Naive B cell (primary cell): ENCODE measurements around the gene WDR64. TPM values are rescaled to one million over a fixed set of nuclear protein-coding genes. Genes with fewer than 3 reads are reported as not detected.
A peak's percentile ranks its signal among the peaks of the same experiment; 100 is the strongest.

Experiments
- ATAC-seq, 2 donors: fragments of 150-1000 bp; cut with Tn5 transposase; 2 replicates each; pipeline ENCODE4 v1.10.0; 2021; ENCODE audit warnings: low read depth in 2 of 2, mild to moderate bottlenecking in 2 of 2, moderate library complexity in 2 of 2
- DNase-seq: peaks from one replicate; pipeline ENCODE4 v3.0.0; 2022
- H3K27ac Mint-ChIP-seq, 6 donors: one replicate each; pipeline ENCODE4 v1.8.0; 2020 to 2022; ENCODE audit warnings: mild to moderate bottlenecking in 6 of 6, mixed read lengths in 6 of 6, moderate library complexity in 5 of 6, inconsistent platforms in 2 of 6
- H3K27me3 Mint-ChIP-seq, 3 donors: one replicate each; pipeline ENCODE4 v1.8.0; 2021 to 2022; ENCODE audit warnings: mixed read lengths in 3 of 3, mild to moderate bottlenecking in 1 of 3
- H3K36me3 Mint-ChIP-seq, 2 donors: one replicate each; pipeline ENCODE4 v1.8.0; 2020 to 2022; ENCODE audit warnings: mixed read lengths in 2 of 2, inconsistent platforms in 1 of 2, mild to moderate bottlenecking in 1 of 2
- H3K4me1 Mint-ChIP-seq, 3 donors: one replicate each; pipeline ENCODE4 v1.8.0; 2020 to 2022; ENCODE audit warnings: mixed read lengths in 3 of 3, inconsistent platforms in 1 of 3, mild to moderate bottlenecking in 1 of 3, moderate library complexity in 1 of 3
- H3K4me3 Mint-ChIP-seq, 8 donors: one replicate each; pipeline ENCODE4 v1.8.0; 2020 to 2022; ENCODE audit warnings: mild to moderate bottlenecking in 8 of 8, mixed read lengths in 8 of 8, moderate library complexity in 8 of 8, inconsistent platforms in 2 of 8
- H3K9me3 Mint-ChIP-seq, 7 donors: one replicate each; pipeline ENCODE4 v1.8.0; 2020 to 2022; ENCODE audit warnings: mixed read lengths in 7 of 7, mild to moderate bottlenecking in 5 of 7, inconsistent platforms in 2 of 7, moderate library complexity in 1 of 7
- polyA plus RNA-seq, 6 donors: library from polyadenylated mRNA; unstranded; fragments of 300-500 nt; fragmentation: Illumina TruSeq; gene quantifications; one replicate each; pipeline ENCODE4 v1.2.3, GENCODE V29; 2021; ENCODE audit warnings: low read depth in 6 of 6

WDR64 gene
- polyA plus RNA-seq, 6 donors from 2014 or later, result 0.14 to 0.41 TPM; not detected in 4

DNA sequence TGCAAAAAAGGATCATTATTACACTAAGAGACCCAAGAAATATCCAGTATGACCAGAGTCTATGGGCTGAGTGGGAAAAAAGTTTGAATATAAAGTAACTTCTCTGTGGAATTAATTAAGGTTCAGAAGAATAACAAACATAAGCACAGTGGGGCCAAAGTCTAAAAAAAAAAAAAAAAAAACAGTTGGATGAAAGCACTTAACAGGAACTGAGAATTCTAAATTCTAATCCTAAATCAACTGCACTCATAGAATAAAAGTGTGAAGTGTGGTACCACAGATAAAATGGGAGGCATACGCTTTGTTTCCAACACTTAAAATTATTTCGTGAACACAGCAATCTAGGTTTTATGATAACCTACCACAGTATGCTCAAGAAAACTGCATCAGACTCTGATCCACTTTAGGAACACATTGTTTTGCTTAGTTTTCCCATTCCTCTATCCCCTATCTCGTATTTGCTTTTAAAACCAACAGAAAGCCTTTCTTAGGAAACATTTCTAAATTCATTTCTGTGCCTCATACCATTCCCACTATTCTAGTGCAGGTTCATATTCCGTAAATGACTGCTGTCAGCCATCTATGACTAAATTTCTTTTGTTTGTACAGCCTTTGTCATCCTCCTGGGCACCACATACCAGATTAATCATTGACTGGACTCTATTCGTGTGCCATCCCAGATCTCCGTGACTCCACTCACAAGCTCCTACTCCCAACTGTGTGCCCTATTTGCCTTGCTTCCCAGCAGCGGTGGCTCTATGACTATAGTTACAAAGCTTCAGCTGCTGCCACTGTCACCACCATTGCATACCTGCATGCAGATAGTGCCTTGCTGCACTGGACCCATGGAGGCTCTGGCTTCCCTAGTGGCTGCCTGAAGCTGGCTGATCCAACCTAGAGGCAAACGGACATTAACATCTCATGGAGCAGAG, 36.8 kb upstream of the WDR64 start:
- Mint-ChIP-seq H3K27ac (peak overlapping the region in 2 of 6 donors; percentile 38 to 70), H3K9me3 (no peaks in the 10 kb centered on the region), H3K4me1 (peaks cover 12 to 25% (median 22%) of the 10 kb centered on the region in 3 donors), H3K27me3 (no peaks in the 10 kb centered on the region), H3K4me3 (no peak overlapping the region), H3K36me3 (no peaks in the 10 kb centered on the region)
- ATAC-seq, result no peak
- no peak for DNase-seq

DNA sequence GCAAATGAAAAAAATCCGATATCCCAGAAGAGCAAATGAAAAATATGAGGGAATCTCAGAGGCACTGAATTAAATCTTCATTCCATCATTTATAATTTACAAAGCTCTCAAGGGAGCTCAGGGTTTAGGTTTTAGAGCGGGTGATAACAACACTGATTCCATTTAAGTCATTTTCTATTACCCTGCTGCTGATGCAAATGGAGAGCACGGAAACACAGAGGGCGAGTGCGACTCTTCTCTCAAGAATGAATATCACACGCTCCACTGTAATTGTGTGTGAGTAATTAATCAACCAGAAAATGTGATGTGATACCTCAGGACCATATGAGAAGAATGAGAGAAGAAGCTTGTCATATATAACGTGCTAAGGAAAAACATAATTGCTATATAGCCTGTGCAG, 34.7 kb upstream of the WDR64 start:
- DNase-seq (no peak), ATAC-seq (no peak)
- Mint-ChIP-seq H3K4me3 (no peak overlapping the region), H3K9me3 (no peaks in the 10 kb centered on the region), H3K4me1 (peaks cover 19 to 34% (median 25%) of the 10 kb centered on the region in 3 donors), H3K36me3 (peaks cover 0 to 7% of the 10 kb centered on the region in 2 donors), H3K27me3 (no peaks in the 10 kb centered on the region), H3K27ac (no peak overlapping the region)

DNA sequence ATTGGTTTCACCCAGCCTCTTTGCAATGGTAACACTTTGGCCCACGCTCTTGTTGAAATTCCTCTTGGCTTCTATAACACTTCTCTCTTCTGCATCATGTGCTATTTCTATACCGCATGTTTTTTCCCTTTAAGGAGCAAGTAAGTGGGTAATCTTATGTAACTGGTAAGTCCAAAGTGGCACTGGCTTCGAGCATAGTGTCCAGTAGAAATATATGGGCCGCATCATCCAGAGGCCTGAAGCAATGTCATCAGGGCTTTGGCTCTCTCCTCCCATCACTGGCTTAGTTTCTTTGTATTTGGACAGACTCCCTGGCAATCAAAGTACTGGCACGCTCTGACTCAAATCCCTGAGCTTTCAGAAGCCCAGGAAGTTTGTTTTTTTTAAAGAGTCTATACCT, 29.4 kb upstream of the WDR64 start:
- ATAC-seq (no peak), DNase-seq (no peak)
- Mint-ChIP-seq H3K27me3 (no peaks in the 10 kb centered on the region), H3K4me3 (no peak overlapping the region), H3K9me3 (no peaks in the 10 kb centered on the region), H3K4me1 (peaks cover 12 to 37% (median 26%) of the 10 kb centered on the region in 3 donors), H3K36me3 (peaks cover 0 to 7% of the 10 kb centered on the region in 2 donors), H3K27ac (peak overlapping the region in 4 of 6 donors; percentile 5 to 27 (median 20))

DNA sequence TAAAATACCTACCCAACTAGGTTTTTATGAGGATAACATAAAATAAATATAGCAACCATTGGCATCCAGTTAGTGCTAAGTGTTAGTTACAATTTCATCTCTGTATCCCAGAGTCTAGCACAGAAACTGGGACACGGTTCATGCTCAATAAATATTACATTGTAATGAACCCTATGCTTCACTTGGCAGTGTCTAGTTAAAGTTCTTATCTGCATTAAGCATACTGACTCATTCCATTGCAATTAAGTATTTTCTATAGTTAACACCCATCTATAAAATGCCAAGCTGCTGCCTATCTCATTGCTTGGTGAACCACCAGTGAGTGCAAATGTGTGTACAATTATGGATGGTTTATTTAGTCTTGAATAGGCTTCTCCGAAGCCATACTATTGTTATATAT, 27.1 kb upstream of the WDR64 start:
- Mint-ChIP-seq H3K36me3 (peaks cover 0 to 7% of the 10 kb centered on the region in 2 donors), H3K27me3 (no peaks in the 10 kb centered on the region), H3K4me1 (peaks cover 28 to 42% (median 35%) of the 10 kb centered on the region in 3 donors), H3K4me3 (no peak overlapping the region), H3K27ac (peak overlapping the region in 1 of 6 donors; percentile 49), H3K9me3 (no peaks in the 10 kb centered on the region)
- ATAC-seq (no peak), DNase-seq (no peak)

DNA sequence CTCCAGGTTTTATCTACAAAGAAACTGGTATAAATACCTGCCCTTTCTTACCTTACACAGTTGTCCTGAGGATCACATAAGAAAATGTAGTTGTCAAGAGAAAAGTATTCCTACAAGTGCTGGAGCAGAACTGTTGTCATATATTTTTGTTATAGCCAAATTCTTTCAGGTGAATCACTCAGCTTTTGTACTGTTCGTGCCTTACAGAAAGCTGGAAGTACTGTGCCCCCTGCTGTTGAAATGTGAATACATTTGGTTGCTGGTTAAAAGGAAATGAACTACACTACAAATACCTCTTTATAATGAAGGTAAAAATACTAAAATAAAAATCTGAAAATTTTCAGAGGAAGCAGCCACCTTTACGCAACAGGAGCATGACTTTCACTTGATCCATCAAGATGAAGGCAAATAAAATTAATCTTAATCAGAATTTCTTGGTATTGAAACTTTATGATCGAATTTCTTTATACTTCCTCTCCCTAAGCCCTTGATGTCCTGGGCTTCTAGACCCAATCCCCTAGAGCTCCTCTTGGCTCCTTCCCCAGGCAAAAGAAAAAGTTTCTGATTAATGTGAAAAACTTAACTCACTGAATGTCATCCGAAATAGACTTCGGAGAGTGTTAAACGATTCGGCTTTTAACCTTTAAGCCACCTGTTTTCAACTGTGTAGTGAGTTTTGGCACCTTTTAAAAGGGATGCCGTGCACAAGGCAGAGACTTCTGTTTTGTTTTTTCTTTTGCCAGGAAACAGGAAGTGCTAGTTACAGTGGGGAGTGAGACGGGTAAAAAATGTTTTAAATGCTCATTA, 24.4 kb upstream of the WDR64 start:
- ATAC-seq (peak; percentile 84 to 85), DNase-seq (peak; percentile 55)
- Mint-ChIP-seq H3K4me1 (peaks cover 30 to 48% (median 41%) of the 10 kb centered on the region in 3 donors), H3K9me3 (no peaks in the 10 kb centered on the region), H3K36me3 (peaks cover 8 to 11% of the 10 kb centered on the region in 2 donors), H3K4me3 (peak overlapping the region; percentile 62 to 86 (median 79)), H3K27ac (peak overlapping the region; percentile 92 to 96 (median 94)), H3K27me3 (no peaks in the 10 kb centered on the region)

DNA sequence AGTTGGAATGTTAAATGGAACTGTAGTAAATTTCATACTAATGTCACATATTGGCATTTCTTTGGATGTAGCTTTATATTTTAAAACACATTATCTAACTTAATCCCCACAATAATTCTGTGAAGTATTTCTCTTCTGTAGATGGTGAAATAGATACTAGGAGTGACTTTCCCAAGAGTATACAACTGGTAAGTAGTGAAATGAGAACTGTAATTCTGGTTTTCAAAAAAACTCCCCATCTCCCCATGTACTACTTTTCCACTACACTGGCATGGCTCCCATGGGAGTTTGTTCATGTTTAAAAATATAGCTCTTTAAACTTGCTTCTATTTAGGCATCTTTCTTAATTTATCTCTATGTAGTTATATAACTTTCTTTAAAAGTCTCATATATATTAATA, 22.1 kb upstream of the WDR64 start:
- H3K4me1 Mint-ChIP-seq, result peaks cover 23 to 42% (median 35%) of the 10 kb centered on the region in 3 donors
- no peak for ATAC-seq
- H3K27ac Mint-ChIP-seq, result peak overlapping the region in 3 of 6 donors; percentile 32 to 92 (median 75)
- no peaks in the 10 kb centered on the region for H3K27me3 Mint-ChIP-seq
- H3K4me3 Mint-ChIP-seq, result no peak overlapping the region
- H3K36me3 Mint-ChIP-seq, result peaks cover 12 to 22% of the 10 kb centered on the region in 2 donors
- peaks cover 0 to under 1% (median 0%) of the 10 kb centered on the region in 7 donors for H3K9me3 Mint-ChIP-seq
- no peak for DNase-seq

DNA sequence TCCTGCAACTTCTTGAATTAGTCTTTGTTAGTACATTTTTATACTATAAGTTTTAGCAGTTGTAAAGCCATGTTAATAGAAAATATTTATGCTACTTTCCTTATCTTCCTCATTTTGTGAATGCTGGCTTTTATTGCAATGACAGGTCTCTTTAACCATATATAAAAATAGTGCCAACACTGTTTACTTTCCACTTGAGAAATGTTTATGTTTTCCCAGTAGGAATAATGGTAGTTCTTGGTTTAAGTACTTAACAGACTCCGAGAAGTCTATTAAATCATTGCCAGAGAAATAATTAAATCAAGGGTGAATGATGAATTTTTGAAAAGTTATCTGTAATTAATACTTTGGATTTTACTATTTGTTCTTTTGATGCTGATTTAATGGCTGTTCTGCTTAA, 21.6 kb upstream of the WDR64 start:
- Mint-ChIP-seq H3K4me1 (peaks cover 28 to 47% (median 40%) of the 10 kb centered on the region in 3 donors), H3K36me3 (peaks cover 17 to 27% of the 10 kb centered on the region in 2 donors), H3K9me3 (peaks cover 0 to 3% (median 0%) of the 10 kb centered on the region in 7 donors), H3K27ac (peak overlapping the region in 2 of 6 donors; percentile 78 to 92), H3K4me3 (no peak overlapping the region), H3K27me3 (no peaks in the 10 kb centered on the region)
- no peak for ATAC-seq
- DNase-seq, result no peak

DNA sequence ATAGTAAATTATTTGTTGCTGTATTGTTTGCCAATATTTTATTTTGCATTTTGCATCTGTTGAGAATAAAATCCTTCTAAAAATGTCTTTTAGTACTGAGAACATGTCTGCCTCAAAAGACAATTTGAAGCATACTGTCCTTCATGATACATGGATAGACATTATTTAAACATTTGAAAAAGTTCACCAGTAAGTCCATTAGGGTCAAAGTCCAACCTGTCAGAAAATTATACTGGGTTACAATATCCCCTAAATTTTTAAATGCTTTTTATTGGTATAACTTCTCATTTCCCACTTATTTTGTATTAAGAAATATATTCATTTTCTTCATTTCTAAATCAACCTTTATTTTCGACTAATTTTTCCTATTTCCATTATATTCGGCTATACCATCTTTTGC, 21.2 kb upstream of the WDR64 start:
- Mint-ChIP-seq H3K4me1 (peaks cover 31 to 51% (median 42%) of the 10 kb centered on the region in 3 donors), H3K27ac (peak overlapping the region in 1 of 6 donors; percentile 47), H3K9me3 (peaks cover 0 to 3% (median 0%) of the 10 kb centered on the region in 7 donors), H3K4me3 (no peak overlapping the region), H3K27me3 (no peaks in the 10 kb centered on the region), H3K36me3 (peaks cover 18 to 29% of the 10 kb centered on the region in 2 donors)
- no peak for ATAC-seq
- no peak for DNase-seq

DNA sequence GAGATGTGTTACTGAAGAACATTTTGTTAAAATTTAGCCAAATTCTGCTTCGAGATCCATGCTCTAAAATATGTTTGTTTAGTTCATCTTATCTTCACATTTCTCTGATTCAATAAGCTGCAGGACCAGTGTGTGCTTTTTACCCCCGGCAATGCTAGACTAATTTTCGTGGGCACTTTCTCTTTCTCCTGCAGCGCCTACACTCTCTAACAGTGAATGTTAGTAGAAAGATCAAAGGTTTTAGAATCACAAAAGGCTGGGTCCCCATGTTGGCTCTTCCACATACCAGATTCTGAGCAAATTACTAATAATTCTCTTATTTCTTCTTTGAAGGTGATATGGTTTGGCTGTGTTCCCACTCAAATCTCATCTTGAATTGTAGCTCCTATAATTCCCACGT, 20.4 kb upstream of the WDR64 start:
- H3K4me1 Mint-ChIP-seq, result peaks cover 31 to 59% (median 42%) of the 10 kb centered on the region in 3 donors
- peak overlapping the region in 2 of 8 donors; percentile 2 to 23 for H3K4me3 Mint-ChIP-seq
- ATAC-seq (no peak), DNase-seq (no peak)
- peaks cover 18 to 29% of the 10 kb centered on the region in 2 donors for H3K36me3 Mint-ChIP-seq
- H3K27ac Mint-ChIP-seq, result peak overlapping the region in 5 of 6 donors; percentile 49 to 71 (median 63)
- no peaks in the 10 kb centered on the region for H3K27me3 Mint-ChIP-seq
- H3K9me3 Mint-ChIP-seq, result peaks cover 0 to 3% (median 0%) of the 10 kb centered on the region in 7 donors

DNA sequence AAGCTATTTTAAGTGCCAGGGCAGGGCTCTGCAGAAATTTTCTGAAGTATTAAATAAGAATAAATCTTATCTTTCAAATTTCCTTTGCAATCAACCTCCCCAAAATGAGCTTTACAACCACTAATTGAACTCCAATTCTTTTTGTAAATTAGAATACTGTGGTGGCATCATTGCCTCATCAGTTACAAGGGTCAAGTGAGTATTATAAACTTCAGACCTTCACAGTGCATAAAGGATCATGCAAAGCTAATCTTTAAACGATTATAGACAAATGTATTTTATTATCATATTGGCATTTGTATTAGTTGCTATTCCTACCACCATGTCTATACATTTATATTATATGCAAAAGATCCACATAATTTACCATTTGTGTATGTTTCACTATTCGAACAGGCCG, 19.1 kb upstream of the WDR64 start:
- Mint-ChIP-seq H3K27ac (no peak overlapping the region), H3K36me3 (peaks cover 18 to 29% of the 10 kb centered on the region in 2 donors), H3K27me3 (no peaks in the 10 kb centered on the region), H3K4me1 (peaks cover 41 to 64% (median 53%) of the 10 kb centered on the region in 3 donors), H3K4me3 (no peak overlapping the region), H3K9me3 (peaks cover 0 to 3% (median 0%) of the 10 kb centered on the region in 7 donors)
- ATAC-seq (no peak), DNase-seq (no peak)

DNA sequence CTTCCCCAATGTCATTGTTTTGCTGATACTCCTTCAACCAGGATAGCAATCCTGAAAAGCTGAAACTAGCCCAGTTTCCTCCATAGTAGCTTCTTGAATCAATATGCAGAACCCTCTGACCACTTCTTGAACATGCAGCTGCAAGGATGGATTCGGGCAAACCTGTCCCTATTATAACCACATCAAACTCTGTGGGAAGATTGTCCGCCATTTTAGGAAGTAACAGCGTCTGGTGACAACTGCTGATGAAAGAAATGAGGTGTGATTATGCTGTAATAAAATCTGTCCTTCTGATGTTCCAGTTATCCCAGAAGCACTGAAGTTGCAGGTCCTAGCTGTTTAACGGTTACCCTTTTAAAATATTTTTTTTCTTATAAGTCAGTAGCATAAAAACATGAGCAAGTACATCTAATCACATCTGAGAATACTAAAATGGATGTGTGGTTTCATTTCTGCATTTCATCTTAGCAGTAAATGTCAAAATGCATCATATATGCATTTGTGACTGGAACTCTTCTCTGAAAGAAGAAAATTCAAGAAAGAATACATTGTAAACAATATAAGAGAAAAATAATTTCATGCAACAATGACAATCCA, 16.4 kb upstream of the WDR64 start:
- DNase-seq (peak; percentile 44), ATAC-seq (no peak)
- Mint-ChIP-seq H3K27ac (peak overlapping the region; percentile 49 to 87 (median 76)), H3K4me3 (peak overlapping the region; percentile 17 to 98 (median 82)), H3K9me3 (peaks cover 0 to 3% (median 0%) of the 10 kb centered on the region in 7 donors), H3K36me3 (peaks cover 18 to 29% of the 10 kb centered on the region in 2 donors), H3K4me1 (peaks cover 38 to 60% (median 50%) of the 10 kb centered on the region in 3 donors), H3K27me3 (no peaks in the 10 kb centered on the region)

DNA sequence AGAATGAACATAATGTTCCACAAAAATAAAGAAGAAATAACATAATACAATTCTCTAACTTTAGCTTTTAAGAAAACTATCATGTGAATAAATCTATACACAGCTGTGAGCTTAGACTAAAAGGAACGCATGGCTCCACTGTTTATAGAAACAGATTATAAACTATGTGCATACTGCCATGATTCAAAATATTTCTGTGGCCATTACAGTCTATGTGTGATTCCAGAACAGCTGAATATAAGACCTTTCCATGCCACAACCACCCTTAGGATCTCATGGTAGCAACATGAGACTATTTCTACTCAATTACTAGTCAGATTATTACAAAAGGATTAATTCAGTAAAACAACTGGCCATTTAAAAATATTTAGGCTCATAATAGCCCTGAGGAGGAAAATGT, 15.8 kb upstream of the WDR64 start:
- Mint-ChIP-seq H3K9me3 (peaks cover 0 to 3% (median 0%) of the 10 kb centered on the region in 7 donors), H3K36me3 (peaks cover 18 to 29% of the 10 kb centered on the region in 2 donors), H3K4me1 (peaks cover 39 to 66% (median 53%) of the 10 kb centered on the region in 3 donors), H3K4me3 (peak overlapping the region; percentile 38 to 98 (median 87)), H3K27me3 (no peaks in the 10 kb centered on the region), H3K27ac (peak overlapping the region in 5 of 6 donors; percentile 27 to 87 (median 59))
- DNase-seq (no peak), ATAC-seq (no peak)
